Nephron progenitor cell (in vitro differentiated cells): Measurements from ENCODE around the gene ANKHD1.

Source experiments
- DNase-seq: peaks from one replicate; pipeline ENCODE4 v3.0.0; 2021
- H3K27ac Mint-ChIP-seq: 2 replicates; pipeline ENCODE4 v1.8.0; 2021; ENCODE audit warnings: mild to moderate bottlenecking, moderate library complexity, mixed read lengths
- H3K27me3 Mint-ChIP-seq: 2 replicates; pipeline ENCODE4 v1.8.0; 2021; ENCODE audit warnings: mild to moderate bottlenecking, low read depth, mixed read lengths; ENCODE audit not compliant: poor library complexity
- H3K36me3 Mint-ChIP-seq: 2 replicates; pipeline ENCODE4 v1.8.0; 2021; ENCODE audit warnings: low read depth, mixed read lengths
- H3K4me1 Mint-ChIP-seq: 2 replicates; pipeline ENCODE4 v1.8.0; 2021; ENCODE audit warnings: mixed read lengths
- H3K4me3 Mint-ChIP-seq: 2 replicates; pipeline ENCODE4 v1.8.0; 2021; ENCODE audit warnings: mild to moderate bottlenecking, moderate library complexity, mixed read lengths
- H3K9me3 Mint-ChIP-seq: 2 replicates; pipeline ENCODE4 v1.8.0; 2021; ENCODE audit warnings: mild to moderate bottlenecking, moderate library complexity, mixed read lengths
- CTCF ChIP-seq: fragments of 200-600 bp; sonication (generic); IDR thresholded peaks from 2 replicates; pipeline ENCODE4 v1.5.0; 2021; ENCODE audit warnings: antibody characterized with exemption

ANKHD1 gene

GRCh38 chr5:140568443-140569063, 166.9 kb downstream of the ANKHD1 start:
- peaks cover 11% of the 10 kb centered on the region for H3K36me3 Mint-ChIP-seq
- no peak overlapping the region for H3K4me3 Mint-ChIP-seq
- no peaks in the 10 kb centered on the region for H3K9me3 Mint-ChIP-seq
- peaks cover 23% of the 10 kb centered on the region for H3K4me1 Mint-ChIP-seq
- peaks cover 6% of the 10 kb centered on the region for H3K27me3 Mint-ChIP-seq
- no peak overlapping the region for H3K27ac Mint-ChIP-seq
- no peak for TF ChIP-seq CTCF
- no peak for DNase-seq

GRCh38 chr5:140569197-140569596, 167.6 kb downstream of the ANKHD1 start:
- peaks cover 17% of the 10 kb centered on the region for H3K4me1 Mint-ChIP-seq
- H3K9me3 Mint-ChIP-seq, result no peaks in the 10 kb centered on the region
- no peak overlapping the region for H3K4me3 Mint-ChIP-seq
- TF ChIP-seq CTCF, result no peak
- no peak for DNase-seq
- peaks cover 6% of the 10 kb centered on the region for H3K27me3 Mint-ChIP-seq
- H3K27ac Mint-ChIP-seq, result no peak overlapping the region
- peaks cover 11% of the 10 kb centered on the region for H3K36me3 Mint-ChIP-seq

GRCh38 chr5:140570058-140570457, 168.4 kb downstream of the ANKHD1 start:
- peaks cover 11% of the 10 kb centered on the region for H3K27me3 Mint-ChIP-seq
- H3K27ac Mint-ChIP-seq, result no peak overlapping the region
- peaks cover 12% of the 10 kb centered on the region for H3K4me1 Mint-ChIP-seq
- no peaks in the 10 kb centered on the region for H3K9me3 Mint-ChIP-seq
- no peak for DNase-seq
- no peak for TF ChIP-seq CTCF
- peaks cover 11% of the 10 kb centered on the region for H3K36me3 Mint-ChIP-seq
- no peak overlapping the region for H3K4me3 Mint-ChIP-seq

- Mint-ChIP-seq H3K4me1 (peaks cover 8% of the 10 kb centered on the region), H3K27ac (no peak overlapping the region), H3K27me3 (peaks cover 15% of the 10 kb centered on the region), H3K9me3 (no peaks in the 10 kb centered on the region), H3K36me3 (peaks cover 11% of the 10 kb centered on the region), H3K4me3 (no peak overlapping the region)
- DNase-seq, result no peak
- no peak for TF ChIP-seq CTCF
Observed at GRCh38 chr5:140570488-140570887, 168.9 kb downstream of the ANKHD1 start.

- DNase-seq, result no peak
- Mint-ChIP-seq H3K4me1 (peaks cover 1% of the 10 kb centered on the region), H3K27ac (no peak overlapping the region), H3K27me3 (peaks cover 17% of the 10 kb centered on the region), H3K36me3 (peaks cover 7% of the 10 kb centered on the region), H3K9me3 (no peaks in the 10 kb centered on the region), H3K4me3 (no peak overlapping the region)
- no peak for TF ChIP-seq CTCF
Observed at GRCh38 chr5:140571105-140571504, 169.5 kb downstream of the ANKHD1 start.

GRCh38 chr5:140573683-140574082, 172.1 kb downstream of the ANKHD1 start:
- H3K27ac Mint-ChIP-seq, result no peak overlapping the region

More at GRCh38 chr5:140573683-140574082, 172.1 kb downstream of the ANKHD1 start:
- TF ChIP-seq CTCF, result no peak
- no peak overlapping the region for H3K4me3 Mint-ChIP-seq
- H3K27me3 Mint-ChIP-seq, result peaks cover 18% of the 10 kb centered on the region
- H3K4me1 Mint-ChIP-seq, result no peaks in the 10 kb centered on the region
- DNase-seq, result no peak
- peaks cover 3% of the 10 kb centered on the region for H3K9me3 Mint-ChIP-seq
- no peaks in the 10 kb centered on the region for H3K36me3 Mint-ChIP-seq
